Thyroid gland (tissue), 4 donors: ENCODE data around the gene GRN.

ENCODE experiments used
- POLR2A ChIP-seq, 2 donors: fragments of 450-650 bp; IDR thresholded peaks; one replicate each; pipeline ENCODE4 v1.6.1; 2017; ENCODE audit warnings: antibody characterized with exemption in 2 of 2, mild to moderate bottlenecking in 2 of 2, moderate library complexity in 1 of 2
- TF ChIP-seq, protein P1 (sequence below), 6 experiments: fragments of 200-600 bp in 3 of 6; fragments of 450-650 bp in 3 of 6; sonication (generic) in 3 of 6; IDR thresholded peaks; one replicate each; pipeline ENCODE4 v1.5.1; 2016 to 2019; ENCODE audit warnings: antibody characterized with exemption in 6 of 6, mild to moderate bottlenecking in 2 of 6, inconsistent platforms in 1 of 6, moderate library complexity in 1 of 6

DNA sequence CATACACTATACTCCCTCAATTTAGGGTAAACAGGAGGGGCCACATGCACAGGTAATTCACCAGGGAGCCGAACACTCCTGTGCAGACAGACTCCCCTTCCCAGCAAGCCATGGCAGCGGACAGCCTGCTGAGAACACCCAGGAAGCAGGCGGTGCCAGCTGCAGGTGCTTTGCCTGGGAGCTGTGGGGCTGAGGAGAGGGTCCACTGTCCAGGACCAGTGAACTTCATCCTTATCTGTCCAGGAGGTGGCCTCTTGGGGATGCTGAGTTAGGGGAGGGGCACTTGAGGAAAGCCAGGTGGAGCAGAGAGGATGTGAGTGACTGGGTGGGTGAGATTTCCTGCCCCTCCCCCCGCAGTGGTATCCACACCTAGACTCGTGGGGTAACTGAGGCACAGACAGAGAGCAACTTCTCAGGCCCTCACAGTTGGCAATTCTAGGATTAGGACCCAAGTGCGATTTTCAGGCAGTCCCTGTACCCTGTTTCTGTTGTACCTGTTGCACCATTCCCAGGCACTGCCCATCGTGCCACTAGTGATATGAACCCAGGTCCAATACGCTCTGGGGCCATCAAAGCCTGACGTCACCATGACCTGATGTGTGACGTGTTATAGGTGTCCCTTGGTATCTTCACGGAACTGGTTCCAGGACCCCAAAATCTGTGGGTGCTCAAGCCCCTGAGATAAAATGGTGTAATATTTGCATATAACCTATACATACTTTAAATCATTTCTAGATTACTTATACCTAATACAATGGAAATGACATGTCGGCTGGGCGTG lies 1.2 kb downstream of the GRN start:
- TF ChIP-seq, protein P1, sequence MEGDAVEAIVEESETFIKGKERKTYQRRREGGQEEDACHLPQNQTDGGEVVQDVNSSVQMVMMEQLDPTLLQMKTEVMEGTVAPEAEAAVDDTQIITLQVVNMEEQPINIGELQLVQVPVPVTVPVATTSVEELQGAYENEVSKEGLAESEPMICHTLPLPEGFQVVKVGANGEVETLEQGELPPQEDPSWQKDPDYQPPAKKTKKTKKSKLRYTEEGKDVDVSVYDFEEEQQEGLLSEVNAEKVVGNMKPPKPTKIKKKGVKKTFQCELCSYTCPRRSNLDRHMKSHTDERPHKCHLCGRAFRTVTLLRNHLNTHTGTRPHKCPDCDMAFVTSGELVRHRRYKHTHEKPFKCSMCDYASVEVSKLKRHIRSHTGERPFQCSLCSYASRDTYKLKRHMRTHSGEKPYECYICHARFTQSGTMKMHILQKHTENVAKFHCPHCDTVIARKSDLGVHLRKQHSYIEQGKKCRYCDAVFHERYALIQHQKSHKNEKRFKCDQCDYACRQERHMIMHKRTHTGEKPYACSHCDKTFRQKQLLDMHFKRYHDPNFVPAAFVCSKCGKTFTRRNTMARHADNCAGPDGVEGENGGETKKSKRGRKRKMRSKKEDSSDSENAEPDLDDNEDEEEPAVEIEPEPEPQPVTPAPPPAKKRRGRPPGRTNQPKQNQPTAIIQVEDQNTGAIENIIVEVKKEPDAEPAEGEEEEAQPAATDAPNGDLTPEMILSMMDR (IDR thresholded peaks at IDR 0.05): no peak
- no peak for TF ChIP-seq POLR2A (IDR thresholded peaks at IDR 0.05)
